ENCODE results near the gene ZAR1.

DNA sequence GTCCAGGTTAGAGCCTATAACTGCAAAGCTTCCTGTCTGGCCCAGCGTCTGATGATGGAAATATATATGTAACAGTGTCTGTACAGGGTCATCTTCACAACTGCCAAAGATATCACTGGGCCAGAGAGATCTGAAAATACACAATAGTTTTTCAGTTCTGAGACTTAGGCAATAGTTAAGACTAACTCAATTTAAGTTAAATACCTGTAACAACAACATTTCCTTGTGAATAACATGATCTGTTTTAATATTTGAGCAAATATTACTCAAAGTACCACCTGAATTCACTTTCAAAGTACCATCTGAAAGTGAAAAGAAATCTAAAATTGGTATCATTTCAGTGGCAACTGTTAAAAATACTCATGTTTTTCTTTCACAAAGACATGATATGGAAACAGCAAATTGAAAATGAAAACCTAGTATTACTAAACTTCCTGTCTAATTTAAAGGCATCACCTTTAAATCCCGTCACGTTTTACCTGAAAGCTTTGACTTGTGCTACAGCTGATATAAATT is 9.6 kb downstream of the ZAR1 start:
- TF ChIP-seq ZNF274 (IDR thresholded peaks at IDR 0.05; ENCODE audit: low read depth, low read length) (no peak), POLR2AphosphoS5 (IDR thresholded peaks at IDR 0.05; ENCODE audit: low read depth, low read length) (no peak), YY1 (IDR thresholded peaks at IDR 0.05; ENCODE audit: extremely low read depth, insufficient replicate concordance, low read depth, low read length) (no peak), SRF (IDR thresholded peaks at IDR 0.05; ENCODE audit: low read depth) (no peak), TCF7L2 (IDR thresholded peaks at IDR 0.05; ENCODE audit: borderline replicate concordance, extremely low read depth, insufficient read depth, insufficient read length) (no peak), ZFX (IDR thresholded peaks at IDR 0.05) (no peak), JUND (IDR thresholded peaks at IDR 0.05) (no peak), EZH2phosphoT487 (IDR thresholded peaks at IDR 0.05; ENCODE audit: borderline replicate concordance) (no peak), POLR2A (IDR thresholded peaks at IDR 0.05; ENCODE audit: borderline replicate concordance, extremely low read depth, insufficient read depth, insufficient read length) (no peak), ELF1 (IDR thresholded peaks at IDR 0.05; ENCODE audit: borderline replicate concordance, low read depth) (no peak)
- TF ChIP-seq, protein P1, sequence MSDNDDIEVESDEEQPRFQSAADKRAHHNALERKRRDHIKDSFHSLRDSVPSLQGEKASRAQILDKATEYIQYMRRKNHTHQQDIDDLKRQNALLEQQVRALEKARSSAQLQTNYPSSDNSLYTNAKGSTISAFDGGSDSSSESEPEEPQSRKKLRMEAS (IDR thresholded peaks at IDR 0.05): no peak
- TF ChIP-seq, protein P2, sequence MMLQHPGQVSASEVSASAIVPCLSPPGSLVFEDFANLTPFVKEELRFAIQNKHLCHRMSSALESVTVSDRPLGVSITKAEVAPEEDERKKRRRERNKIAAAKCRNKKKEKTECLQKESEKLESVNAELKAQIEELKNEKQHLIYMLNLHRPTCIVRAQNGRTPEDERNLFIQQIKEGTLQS (IDR thresholded peaks at IDR 0.05): no peak
- TF ChIP-seq, protein P3, sequence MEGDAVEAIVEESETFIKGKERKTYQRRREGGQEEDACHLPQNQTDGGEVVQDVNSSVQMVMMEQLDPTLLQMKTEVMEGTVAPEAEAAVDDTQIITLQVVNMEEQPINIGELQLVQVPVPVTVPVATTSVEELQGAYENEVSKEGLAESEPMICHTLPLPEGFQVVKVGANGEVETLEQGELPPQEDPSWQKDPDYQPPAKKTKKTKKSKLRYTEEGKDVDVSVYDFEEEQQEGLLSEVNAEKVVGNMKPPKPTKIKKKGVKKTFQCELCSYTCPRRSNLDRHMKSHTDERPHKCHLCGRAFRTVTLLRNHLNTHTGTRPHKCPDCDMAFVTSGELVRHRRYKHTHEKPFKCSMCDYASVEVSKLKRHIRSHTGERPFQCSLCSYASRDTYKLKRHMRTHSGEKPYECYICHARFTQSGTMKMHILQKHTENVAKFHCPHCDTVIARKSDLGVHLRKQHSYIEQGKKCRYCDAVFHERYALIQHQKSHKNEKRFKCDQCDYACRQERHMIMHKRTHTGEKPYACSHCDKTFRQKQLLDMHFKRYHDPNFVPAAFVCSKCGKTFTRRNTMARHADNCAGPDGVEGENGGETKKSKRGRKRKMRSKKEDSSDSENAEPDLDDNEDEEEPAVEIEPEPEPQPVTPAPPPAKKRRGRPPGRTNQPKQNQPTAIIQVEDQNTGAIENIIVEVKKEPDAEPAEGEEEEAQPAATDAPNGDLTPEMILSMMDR (IDR thresholded peaks at IDR 0.05 in 2 of 3, conservative IDR thresholded peaks at IDR 0.05 in 1 of 3; ENCODE audit: borderline replicate concordance in 1 of 3, insufficient read depth in 1 of 3, low read depth in 2 of 3, low read length in 2 of 3): no peak
- TF ChIP-seq, protein P4, sequence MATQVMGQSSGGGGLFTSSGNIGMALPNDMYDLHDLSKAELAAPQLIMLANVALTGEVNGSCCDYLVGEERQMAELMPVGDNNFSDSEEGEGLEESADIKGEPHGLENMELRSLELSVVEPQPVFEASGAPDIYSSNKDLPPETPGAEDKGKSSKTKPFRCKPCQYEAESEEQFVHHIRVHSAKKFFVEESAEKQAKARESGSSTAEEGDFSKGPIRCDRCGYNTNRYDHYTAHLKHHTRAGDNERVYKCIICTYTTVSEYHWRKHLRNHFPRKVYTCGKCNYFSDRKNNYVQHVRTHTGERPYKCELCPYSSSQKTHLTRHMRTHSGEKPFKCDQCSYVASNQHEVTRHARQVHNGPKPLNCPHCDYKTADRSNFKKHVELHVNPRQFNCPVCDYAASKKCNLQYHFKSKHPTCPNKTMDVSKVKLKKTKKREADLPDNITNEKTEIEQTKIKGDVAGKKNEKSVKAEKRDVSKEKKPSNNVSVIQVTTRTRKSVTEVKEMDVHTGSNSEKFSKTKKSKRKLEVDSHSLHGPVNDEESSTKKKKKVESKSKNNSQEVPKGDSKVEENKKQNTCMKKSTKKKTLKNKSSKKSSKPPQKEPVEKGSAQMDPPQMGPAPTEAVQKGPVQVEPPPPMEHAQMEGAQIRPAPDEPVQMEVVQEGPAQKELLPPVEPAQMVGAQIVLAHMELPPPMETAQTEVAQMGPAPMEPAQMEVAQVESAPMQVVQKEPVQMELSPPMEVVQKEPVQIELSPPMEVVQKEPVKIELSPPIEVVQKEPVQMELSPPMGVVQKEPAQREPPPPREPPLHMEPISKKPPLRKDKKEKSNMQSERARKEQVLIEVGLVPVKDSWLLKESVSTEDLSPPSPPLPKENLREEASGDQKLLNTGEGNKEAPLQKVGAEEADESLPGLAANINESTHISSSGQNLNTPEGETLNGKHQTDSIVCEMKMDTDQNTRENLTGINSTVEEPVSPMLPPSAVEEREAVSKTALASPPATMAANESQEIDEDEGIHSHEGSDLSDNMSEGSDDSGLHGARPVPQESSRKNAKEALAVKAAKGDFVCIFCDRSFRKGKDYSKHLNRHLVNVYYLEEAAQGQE (IDR thresholded peaks at IDR 0.05; ENCODE audit: low read depth): no peak

All from HCT116 (cell line).